ENCODE data around the gene KRTAP12-3. TPM values are rescaled to one million over a fixed set of nuclear protein-coding genes. Genes with fewer than 3 reads are reported as not detected.
"Not testable (repeated sequence)": the region's sequence is repeated elsewhere in the genome, so short reads cannot be mapped to it uniquely, and the experiment has no call there.

Gene KRTAP12-3
- total and polyA plus RNA-seq, 11 donors = not detected

DNA sequence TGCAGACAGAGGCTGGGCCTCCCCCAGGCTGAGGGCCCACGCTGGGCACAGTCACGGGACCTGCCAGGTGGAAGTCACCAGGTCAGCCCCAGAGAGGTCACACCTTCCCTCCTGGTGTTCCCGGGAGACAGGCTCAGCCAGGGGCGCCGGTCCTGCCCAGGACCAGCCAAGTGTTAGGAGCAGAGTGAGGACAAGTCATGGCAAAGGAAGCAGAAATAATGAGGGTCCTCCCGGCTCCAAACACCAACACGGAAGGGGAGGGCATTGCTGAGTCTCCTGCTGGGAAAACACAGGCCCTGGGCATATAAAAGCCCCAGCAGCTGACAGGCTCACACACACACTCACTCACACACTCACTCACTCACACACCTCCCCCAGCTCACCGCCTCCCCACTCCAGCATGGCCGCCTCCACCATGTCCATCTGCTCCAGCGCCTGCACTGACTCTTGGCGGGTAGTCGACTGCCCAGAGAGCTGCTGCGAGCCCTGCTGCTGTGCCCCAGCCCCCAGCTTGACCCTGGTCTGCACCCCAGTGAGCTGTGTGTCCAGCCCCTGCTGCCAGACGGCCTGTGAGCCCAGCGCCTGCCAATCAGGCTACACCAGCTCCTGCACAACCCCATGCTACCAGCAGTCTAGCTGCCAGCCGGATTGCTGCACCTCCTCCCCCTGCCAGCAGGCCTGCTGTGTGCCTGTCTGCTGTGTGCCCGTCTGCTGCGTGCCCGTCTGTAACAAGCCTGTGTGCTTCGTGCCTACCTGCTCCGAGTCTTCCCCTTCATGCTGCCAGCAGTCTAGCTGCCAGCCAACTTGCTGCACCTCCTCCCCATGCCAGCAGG is 20.5 kb upstream of the KRTAP12-3 start, which contains the start of gene KRTAP10-10:
Gene KRTAP10-10 (plus strand): TSS at position 339 of the 833 bp plus-strand sequence. CDS start 62 bp downstream, at position 401.
- Histone ChIP-seq H3K27me3 (peaks cover 0 to 21% (median 0%) of the 10 kb centered on the region in 9 donors), H3K9me3 (peaks cover 0 to 24% (median 6%) of the 10 kb centered on the region in 12 donors), H3K36me3 (no peaks in the 10 kb centered on the region), H3K27ac (no peak within 1 kb of the TSS), H3K4me1 (no peaks in the 10 kb centered on the region), H3K4me3 (no peak within 1 kb of the TSS)
- TF ChIP-seq POLR2A (IDR thresholded peaks at IDR 0.05) = no peak
- TF ChIP-seq, protein P1, sequence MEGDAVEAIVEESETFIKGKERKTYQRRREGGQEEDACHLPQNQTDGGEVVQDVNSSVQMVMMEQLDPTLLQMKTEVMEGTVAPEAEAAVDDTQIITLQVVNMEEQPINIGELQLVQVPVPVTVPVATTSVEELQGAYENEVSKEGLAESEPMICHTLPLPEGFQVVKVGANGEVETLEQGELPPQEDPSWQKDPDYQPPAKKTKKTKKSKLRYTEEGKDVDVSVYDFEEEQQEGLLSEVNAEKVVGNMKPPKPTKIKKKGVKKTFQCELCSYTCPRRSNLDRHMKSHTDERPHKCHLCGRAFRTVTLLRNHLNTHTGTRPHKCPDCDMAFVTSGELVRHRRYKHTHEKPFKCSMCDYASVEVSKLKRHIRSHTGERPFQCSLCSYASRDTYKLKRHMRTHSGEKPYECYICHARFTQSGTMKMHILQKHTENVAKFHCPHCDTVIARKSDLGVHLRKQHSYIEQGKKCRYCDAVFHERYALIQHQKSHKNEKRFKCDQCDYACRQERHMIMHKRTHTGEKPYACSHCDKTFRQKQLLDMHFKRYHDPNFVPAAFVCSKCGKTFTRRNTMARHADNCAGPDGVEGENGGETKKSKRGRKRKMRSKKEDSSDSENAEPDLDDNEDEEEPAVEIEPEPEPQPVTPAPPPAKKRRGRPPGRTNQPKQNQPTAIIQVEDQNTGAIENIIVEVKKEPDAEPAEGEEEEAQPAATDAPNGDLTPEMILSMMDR (IDR thresholded peaks at IDR 0.05) = no peak
- ATAC-seq (peak in 2 of 4 donors; percentile 26 to 29), DNase-seq (no peak)
- intact Hi-C loops (cut with DNase I) = no loop called here
- 44 to 58% (median 53%) methylated on average over 13 to 21 of the region's 21 CpGs for WGBS, 4 donors

- H3K4me1 ChIP-seq; H3K36me3 ChIP-seq; intact Hi-C loops (cut with DNase I); H3K27ac ChIP-seq; DNase-seq; H3K4me3 ChIP-seq: not testable (repeated sequence)
- 49 to 56% (median 55%) methylated on average over 10 to 12 of the region's 12 CpGs for WGBS, 4 donors
- H3K9me3 ChIP-seq = peaks cover 0 to 17% (median 1%) of the 10 kb centered on the region in 12 donors
- ATAC-seq = peak in 2 of 4 donors; percentile 34
- H3K27me3 ChIP-seq = peaks cover 0 to 21% (median 0%) of the 10 kb centered on the region in 9 donors
Observed at GRCh38 chr21:44637851-44638348, 19.8 kb upstream of the KRTAP12-3 start.

DNA sequence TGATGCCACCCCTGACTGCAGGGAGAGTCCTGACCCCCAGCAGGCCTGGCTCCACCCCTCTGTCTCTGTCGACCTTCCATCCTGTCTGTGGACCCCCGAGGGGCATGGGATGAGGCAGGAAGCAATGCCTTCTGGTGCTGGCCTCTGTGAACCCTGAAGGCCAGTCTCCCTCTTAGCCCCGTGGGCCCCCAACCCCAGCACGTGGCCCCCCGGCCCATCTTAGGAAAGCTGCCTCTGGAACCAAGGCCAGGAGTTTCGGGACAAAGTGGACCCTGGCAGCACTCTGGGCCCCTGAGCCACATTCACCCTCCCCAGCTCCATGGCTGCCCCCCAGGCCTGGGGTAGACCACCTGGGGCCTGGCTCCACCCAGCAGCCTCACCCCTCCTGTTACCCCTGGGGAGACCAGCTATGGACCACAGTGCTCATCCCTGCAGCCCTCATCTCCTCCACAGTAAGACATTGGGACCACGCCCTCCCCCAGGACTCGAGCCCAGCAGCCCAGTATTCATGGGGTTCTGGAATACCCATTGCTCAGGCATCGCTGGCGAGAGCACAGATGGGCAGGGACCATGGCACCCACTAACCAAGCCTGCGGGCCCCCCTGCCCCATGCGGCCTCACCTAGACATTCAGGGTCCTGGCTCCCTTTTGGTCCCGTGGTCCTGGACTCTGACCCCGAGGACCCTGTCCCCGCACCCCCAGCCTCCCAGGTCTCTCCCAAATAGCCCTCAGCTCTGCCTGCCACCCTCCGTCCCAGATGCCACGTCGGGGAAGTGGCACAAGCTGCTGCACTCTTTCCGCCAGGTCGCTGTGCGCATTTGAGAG is 19.0 kb upstream of the KRTAP12-3 start:
- H3K4me1 ChIP-seq; intact Hi-C loops (cut with DNase I); H3K4me3 ChIP-seq; H3K27ac ChIP-seq; ATAC-seq; H3K36me3 ChIP-seq; DNase-seq: not testable (repeated sequence)
- Histone ChIP-seq H3K9me3 (peaks cover 0 to 21% (median 0%) of the 10 kb centered on the region in 12 donors), H3K27me3 (peaks cover 0 to 21% (median 0%) of the 10 kb centered on the region in 9 donors)
- 72 to 95% (median 80%) methylated on average over 11 to 21 of the region's 21 CpGs for WGBS, 4 donors

DNA sequence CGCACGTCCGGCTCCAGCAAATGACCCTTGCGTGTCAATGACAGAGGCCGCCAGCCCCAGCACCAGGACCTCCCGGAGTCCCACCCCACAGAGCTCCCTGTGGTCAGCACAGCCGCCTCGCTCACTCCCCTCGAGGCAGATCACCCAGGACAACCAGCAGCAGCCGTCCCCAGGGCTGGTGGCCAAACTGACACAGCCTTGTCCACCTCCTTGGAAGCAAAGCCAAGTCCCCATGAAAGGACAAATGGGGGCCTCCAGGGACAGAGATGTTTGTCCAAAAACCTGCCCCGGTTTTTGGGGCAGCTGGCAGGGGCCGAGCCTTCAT is 18.4 kb upstream of the KRTAP12-3 start:
- WGBS, 4 donors = 82 to 90% (median 87%) methylated on average over 8 to 12 of the region's 12 CpGs
- Histone ChIP-seq H3K27me3 (peaks cover 0 to 21% (median 0%) of the 10 kb centered on the region in 9 donors), H3K4me1 (no peaks in the 10 kb centered on the region), H3K36me3 (no peaks in the 10 kb centered on the region), H3K9me3 (peaks cover 0 to 26% (median 3%) of the 10 kb centered on the region in 12 donors), H3K27ac (no peak overlapping the region), H3K4me3 (no peak overlapping the region)
- intact Hi-C loops (cut with DNase I) = no loop called here
- ATAC-seq = no peak
- TF ChIP-seq, protein P1 (IDR thresholded peaks at IDR 0.05) = no peak
- no peak for TF ChIP-seq POLR2A (IDR thresholded peaks at IDR 0.05)
- DNase-seq = no peak

DNA sequence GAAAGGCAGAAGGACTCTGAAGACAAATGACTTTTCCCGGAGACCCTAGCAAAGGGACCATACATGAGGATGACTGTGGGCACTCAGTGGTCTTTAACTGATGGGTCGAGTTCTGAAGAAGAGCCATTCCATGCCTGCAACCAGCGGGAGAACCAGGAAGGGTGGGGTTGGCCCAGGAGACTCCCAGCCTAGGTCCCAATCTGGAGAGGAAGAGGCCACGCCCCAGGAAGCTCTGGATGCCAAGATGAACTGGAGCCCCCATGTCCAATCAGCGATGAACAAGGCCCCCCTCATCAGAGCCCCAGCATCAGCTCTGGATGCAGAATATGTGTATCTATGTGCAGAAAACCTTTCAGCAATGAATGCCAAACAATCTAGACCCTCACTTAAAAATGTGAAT is 17.0 kb upstream of the KRTAP12-3 start:
- 64 to 83% (median 79%) methylated on average over 5 of the region's 5 CpGs for WGBS, 4 donors
- Histone ChIP-seq H3K27me3 (peaks cover 0 to 21% (median 0%) of the 10 kb centered on the region in 9 donors), H3K27ac (no peak overlapping the region), H3K4me1 (no peaks in the 10 kb centered on the region), H3K36me3 (no peaks in the 10 kb centered on the region), H3K9me3 (peaks cover 0 to 37% (median 13%) of the 10 kb centered on the region in 12 donors), H3K4me3 (no peak overlapping the region)
- DNase-seq = no peak
- ATAC-seq = no peak
- intact Hi-C loops (cut with DNase I) = no loop called here
- no peak for TF ChIP-seq POLR2A (IDR thresholded peaks at IDR 0.05)
- TF ChIP-seq, protein P1 (IDR thresholded peaks at IDR 0.05) = no peak

Data from heart left ventricle (tissue), 16 donors.